ENCODE data around the gene PPARG.
"Not testable (repeated sequence)": the region's sequence is repeated elsewhere in the genome, so short reads cannot be mapped to it uniquely, and the experiment has no call there.

PPARG gene

DNA sequence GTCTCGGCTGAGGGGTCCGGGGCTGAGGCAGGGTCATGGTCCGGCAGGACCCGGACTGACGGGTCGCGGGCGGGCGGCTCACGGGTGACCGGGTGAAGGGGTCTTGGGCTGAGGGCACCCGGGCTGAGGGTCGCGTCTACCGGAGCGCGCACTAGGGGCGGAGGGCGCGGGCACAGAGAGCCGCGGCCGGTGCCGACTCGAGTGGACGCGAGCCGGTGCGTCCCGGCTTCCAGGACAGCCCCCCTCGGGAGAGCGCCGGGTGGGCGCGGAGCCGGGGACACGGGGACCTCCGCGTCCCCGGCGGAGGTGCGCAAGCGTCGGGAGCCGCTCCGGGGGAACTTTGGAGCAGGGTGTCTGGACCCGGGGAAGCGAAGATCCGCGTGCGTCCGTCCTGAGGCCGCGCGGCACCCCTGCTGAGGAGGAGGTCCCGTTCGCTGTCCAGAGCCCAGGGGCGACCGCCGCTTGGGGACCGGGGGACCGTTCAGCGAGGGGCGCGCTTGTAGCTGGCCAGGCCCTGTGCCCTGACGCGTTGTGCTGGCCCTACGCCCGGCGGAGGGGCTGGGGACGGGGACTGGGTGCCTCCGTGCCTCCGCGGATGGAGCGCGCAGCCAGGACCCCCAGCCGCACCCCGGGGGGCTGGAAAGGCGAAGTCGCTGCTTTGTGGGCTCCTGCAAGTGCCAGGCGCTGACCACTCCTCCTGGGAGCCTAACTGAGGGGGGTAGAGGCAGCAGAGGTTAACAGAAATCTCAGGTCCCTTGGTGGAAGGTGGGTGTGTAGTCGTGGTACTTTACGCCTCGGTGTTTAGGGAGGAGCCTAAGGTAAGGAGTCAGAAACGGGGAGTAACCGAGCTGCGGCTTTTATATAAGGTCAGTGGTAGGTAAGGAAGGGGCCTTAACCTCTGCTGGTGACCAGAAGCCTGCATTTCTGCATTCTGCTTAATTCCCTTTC lies at the start of gene PPARG:
Gene PPARG (plus strand): TSS at position 889 of the 948 bp plus-strand sequence. CDS start 90,642 bp downstream, outside the sequence.
- no peak for DNase-seq (ENCODE audit: low read depth)

DNA sequence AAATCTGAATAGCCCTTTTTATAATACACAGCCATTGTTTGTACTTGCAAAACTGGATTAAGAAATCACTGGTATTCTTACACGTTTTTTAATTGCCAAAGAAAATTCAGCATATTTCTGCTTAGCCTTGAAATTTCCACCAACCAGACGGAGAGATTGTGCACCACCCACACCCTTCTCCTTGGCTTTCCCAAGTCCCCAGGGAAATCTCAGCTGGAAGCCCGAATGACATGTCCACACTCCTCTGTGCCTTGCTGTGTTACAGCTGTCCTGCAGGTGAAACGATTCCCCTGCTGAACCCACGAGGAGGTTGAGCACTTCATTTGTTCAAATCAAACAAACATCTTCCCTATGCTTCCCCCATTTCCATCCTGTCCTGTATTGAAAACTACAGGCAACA lies 49.6 kb upstream of the PPARG start:
- no peak for DNase-seq (ENCODE audit: low read depth)

DNA sequence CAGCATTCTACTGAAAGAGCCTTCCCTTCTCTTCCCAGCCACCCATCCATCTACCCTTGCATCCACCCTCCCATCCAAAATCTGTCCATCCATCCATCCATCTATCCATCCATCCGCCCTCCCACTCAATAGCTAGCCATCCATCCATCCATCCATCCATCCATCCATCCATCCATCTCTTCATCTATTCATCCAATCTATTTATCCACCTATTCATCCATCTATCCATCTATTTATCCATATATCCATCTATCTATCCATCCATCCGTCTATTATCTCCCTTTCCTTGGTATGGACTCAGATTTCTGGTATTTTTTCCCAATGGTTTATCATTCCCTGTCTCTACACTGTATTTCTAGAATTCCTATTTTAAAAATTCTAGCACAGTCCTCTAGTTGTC lies 46.1 kb upstream of the PPARG start:
- no peak for DNase-seq (ENCODE audit: low read depth)

DNA sequence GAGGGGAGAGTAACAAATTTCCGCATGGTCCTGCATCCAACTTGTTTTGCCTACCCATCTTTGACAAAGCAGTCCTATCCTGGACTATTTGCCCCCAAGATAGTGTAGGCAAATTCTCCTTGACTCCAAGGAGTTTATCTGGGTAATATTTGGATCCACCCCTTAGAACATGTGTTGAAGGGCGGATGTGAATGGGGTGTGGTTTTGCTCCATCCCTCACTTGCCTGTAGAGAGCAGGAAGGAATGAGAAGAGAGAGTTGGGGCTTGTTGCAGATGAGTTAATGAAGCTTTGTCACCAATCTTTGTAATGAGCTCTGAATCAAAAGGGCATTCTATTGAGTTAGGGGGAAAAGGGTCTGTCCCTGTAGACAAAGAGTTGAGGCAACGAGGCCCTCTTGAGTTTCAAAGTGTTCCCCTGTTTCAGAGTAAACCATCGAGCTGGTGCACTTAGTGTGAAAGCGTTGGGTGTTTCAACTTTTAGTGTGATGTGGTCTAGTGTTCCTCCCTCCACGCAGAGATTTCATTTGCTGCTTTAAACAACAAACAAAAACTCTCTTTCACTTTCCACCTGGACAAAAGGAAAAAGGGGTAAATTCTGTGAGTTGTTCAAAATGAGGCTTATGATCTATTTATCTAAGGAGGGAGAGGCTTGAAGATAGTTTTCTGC lies 42.2 kb upstream of the PPARG start:
- DNase-seq (ENCODE audit: low read depth): no peak

DNA sequence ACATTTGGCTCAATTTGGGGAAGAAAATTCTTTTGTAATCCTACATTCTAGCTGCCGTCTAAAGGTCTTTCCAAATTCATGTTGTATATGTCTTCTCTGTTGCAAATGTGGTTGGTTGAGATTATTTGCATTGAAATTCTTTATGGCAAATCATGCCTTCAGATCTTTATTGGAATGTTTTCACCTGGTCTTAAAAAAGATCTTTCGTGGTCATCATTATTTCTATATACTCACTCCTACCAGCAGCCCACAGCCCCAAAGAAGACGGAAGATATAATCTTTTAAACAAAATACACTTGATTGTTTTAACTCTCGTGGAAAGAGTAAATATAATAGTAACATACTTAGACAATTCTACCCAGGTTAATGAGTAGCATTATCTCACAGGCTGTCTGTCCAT lies 41.5 kb upstream of the PPARG start:
- no peak for DNase-seq (ENCODE audit: low read depth)

DNA sequence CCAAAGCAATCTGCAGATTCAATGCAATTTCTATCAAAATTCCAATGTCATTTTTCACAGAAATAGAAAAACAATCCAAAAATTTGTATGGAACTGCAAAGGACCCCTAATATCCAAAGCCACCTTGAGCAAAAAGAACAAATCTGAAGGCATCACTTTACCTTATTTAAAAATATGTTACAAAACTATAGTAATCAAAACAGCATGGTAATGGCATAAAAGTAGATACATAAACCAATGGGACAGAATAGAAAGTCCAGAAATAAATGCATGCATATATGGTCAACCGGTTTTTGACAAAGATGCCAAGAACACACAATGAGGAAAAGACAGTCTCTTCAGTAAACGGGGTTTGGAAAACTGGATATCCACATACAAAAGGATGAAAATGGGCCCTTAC lies 39.4 kb upstream of the PPARG start:
- DNase-seq (ENCODE audit: low read depth): no peak

DNA sequence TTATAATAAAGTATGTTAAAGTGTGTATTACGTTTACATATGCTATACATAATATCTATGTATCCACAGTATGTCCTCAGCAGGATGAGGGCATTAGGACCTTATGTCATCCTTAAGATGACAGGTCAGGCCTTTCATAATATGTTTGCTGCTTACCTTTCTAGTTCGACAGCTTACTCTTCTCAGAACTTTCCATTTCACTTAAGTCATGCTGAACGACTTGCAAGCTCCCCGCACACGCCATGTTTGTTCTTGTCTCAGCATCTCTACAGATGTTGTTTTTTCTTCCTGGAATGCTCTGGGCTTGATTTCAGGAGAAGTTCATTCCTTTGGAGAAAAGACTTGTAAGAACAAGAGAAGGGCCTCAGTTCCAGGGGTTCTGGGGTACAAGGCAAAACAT lies 36.0 kb upstream of the PPARG start:
- no peak for DNase-seq (ENCODE audit: low read depth)

DNA sequence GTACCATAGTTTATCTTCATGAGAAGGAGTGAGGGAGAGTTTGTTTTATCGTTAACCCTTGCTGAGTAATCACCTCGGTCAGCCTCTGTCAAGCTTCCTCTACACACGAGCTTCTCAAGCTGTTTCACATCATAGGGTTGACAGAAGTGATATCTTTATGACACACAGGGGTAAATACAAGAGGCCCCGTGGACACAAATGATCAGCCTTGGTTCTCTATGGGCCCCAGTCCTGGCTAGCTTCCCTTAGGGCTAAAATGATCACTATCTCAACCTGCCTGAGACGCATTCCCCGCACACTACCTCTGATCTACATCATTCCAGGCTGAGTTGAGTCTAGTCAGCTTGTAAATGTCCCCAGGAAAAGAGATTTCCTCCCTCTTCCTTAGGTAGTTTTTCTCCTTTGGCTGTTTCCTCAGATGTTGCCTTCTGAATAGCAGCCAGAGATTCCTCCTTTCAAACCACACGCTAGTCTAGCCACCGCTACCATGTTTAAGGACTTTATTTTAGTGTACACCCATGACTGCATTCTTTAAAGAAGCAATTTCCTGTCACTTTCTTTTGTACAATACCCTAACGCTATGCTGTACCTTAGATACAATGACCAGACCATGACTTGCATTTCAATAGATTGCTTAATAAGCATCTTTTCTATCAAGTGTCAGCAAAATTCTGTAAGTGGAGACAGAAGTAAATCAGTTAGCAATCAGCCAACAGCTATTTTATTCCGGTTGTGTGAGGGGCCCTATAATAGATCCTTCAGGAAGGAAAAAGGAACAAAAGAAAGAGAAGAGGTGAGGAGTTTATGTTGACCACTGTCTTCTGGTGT lies 35.1 kb upstream of the PPARG start:
- DNase-seq (ENCODE audit: low read depth): no peak

DNA sequence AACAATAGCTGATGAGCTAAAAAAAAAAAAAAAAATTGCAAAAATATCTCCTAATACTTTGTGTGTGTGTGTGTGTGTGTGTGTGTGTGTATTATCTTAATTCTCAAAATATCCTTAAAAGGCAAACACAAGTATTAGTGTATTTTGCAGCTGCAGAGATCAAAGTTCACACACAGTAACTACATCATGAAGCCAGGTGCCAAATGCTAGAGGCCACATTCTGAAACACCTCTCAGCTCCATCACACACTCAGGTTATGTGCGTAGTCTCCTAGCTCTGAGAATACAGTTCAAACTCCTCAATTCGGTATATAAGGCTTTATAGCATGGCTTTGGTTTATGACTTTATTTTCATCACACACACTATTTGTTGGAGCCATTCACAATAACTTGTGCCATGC lies 33.5 kb upstream of the PPARG start:
- no peak for DNase-seq (ENCODE audit: low read depth)

DNA sequence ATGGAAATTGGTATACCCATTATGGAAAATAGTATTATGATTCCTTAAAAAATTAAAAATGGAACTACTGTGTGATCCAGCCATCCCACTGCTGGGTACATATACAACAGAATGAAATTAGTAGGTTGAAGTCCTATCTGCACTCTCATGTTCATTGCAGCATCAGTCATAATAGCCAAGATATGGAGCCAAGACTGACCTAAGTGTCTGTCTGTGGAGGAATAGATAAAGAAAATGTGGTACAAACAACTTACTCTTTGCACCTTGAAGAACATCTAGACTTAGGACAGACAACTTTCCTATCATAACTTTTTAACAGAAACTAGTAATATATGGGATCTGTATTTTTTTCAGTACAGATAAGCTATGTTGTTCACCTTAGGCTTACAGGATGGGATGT lies 30.0 kb upstream of the PPARG start:
- no peak for DNase-seq (ENCODE audit: low read depth)

DNA sequence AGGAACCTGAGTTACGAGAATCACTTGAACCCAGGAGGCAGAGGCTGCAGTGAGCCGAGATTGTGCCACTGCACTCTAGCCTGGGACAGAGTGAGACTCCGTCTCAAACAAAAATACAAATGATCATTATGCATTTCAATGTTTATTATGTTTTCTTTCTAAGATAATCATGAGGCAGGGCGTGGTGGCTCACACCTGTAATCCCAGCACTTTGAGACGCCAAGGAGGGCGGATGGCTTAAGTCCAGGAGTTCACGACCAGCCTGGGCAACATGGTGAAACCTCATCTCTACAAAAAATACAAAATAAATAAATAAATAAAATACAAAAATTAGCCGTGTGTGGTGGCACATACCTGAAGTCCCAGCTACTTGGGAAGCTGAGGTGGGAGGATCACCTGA lies 26.7 kb upstream of the PPARG start:
- DNase-seq (ENCODE audit: low read depth): not testable (repeated sequence)

DNA sequence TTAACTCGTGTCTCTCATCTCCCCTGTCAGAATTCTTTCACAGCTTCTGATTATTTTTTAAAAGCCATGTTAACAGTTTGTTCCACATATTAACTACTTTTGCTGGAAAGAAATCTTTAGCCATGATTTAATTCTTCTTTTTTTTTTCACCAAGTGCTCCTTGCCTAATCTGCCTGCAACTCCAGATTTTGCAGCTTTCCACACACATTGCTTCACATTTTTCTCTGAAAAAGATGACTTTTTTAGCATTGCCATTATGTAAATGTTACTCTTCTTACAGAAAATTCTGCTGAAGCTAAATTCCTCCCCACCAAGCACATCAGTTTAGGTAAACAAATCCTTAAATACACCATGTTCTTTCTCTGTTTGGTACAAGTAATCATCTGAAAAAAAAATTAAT lies 23.4 kb upstream of the PPARG start:
- no peak for DNase-seq (ENCODE audit: low read depth)

DNA sequence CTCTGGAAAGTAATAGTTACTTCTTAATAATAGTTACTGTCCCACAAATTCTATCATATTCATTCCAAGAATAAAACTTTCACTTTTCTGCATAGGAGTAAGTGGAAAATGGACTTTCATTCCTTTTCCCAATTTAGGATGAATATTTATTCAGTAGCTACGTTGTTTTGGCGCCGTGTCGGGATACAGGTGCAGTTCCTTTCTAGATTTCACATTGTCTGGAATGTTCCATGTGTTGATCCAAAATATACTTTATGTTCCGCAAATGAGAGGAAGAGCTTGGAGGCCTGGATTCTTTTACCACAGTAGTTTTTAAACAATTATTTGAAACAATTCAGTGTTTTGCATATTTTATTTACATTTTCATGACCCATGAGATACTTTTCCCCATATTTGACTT lies 22.8 kb upstream of the PPARG start:
- no peak for DNase-seq (ENCODE audit: low read depth)

DNA sequence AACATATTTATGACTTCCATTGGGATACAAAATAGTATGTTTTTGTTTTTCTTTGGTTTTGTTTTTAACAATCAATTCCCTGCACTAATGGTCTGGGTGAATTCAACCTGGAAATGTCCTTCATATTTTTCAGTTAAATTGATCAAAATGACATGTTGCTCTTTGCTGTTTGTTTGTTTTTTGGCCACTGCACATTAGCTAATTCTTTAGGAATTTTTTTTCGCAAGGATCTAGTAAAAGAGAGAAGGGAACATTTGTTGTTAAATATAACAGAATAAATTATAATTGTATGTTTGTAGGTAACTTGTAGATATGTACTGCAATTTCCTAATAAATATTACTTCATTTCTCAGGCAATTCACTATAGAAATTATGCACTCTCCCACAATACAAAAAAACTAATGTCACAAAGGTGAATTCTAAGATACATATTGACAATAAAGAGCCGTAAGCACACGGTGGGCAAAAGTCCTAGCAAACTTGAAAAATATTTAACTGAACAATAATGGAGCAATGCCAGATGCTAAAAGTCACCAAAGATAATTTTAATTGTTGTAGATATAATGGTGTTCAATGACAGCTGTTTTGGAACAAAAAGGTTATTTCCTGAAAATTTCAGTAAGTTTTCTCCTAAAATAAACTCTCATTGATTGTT lies 21.4 kb upstream of the PPARG start:
- DNase-seq (ENCODE audit: low read depth): no peak

DNA sequence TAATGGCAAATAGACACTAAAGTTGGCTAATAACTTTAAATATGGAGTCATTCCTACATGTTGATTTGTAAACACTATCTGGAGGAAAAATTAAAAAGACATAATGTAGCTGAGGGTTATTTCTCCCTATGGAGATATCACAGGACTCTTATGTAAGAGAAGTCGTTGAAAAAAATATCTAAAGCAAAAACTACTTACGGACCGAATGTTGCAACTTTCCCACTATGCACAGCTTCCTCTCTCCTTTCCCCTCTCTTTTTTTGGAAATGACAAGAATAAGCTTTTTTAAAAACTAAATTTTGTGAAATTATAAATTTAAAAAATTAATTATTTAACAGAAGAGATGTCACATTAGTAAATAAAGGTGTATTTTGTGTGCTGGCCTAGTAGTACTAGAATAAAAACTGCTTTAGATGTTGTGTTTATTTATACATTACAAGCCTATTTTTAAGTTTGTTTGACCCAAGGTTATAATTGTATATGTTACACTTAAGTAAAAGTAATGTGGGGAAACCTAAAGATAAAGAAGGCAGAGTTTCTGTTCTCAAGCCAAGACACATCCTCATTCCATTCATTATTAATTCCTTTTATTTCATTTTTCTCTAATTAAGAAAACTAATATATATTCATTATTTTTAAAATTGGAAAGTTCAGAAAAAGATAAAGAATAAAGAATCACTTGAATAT lies 20.7 kb upstream of the PPARG start:
- no peak for DNase-seq (ENCODE audit: low read depth)

DNA sequence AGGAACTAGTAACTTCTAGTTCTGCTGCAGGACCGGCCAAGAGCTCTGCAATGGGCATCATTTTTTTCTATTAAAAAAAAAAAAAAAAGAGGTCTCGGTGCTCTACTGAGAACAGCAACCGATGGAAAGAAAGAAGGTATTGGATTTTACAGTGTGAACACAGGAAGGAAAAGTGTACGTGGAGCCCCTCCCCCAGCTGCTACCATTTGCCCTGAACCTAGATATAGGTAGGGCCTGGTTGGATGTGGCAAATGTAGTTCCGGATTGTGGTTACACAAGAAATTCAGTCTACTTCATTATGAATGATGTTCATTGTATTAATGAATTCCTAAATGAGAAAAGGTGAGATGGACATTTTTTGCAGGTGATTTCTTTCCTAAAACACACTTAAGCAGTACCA lies 17.9 kb upstream of the PPARG start:
- no peak for DNase-seq (ENCODE audit: low read depth)

DNA sequence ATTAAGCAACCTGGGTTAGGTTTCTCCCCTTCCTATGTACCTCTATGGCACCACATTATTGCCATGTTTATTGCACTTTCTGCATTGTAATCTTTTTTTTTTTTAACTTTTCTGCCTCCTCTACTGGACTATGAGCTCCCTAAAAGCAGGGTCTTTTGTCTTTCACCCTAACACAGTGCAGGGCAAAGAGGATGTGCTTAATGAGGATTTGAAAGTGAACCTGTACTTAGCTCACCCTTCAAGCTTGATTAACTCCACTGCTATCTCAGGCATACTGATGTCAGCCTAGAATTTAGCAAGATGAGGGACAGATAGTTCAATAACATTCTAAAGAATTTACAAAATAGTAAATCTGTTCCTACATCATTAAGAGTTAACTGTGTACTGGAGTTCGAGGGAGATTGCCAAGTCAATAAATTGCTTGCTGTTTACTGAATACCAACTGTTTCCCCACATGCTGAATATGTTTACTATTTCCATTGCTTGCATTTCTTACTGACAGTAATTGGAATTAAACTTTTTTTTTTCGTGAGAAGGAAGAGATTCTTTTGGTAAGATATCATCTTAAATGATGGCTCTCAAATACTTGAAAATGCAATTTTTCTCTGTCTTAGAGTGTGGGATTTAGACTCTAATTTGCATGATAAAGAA lies 15.7 kb upstream of the PPARG start:
- DNase-seq (ENCODE audit: low read depth): no peak

DNA sequence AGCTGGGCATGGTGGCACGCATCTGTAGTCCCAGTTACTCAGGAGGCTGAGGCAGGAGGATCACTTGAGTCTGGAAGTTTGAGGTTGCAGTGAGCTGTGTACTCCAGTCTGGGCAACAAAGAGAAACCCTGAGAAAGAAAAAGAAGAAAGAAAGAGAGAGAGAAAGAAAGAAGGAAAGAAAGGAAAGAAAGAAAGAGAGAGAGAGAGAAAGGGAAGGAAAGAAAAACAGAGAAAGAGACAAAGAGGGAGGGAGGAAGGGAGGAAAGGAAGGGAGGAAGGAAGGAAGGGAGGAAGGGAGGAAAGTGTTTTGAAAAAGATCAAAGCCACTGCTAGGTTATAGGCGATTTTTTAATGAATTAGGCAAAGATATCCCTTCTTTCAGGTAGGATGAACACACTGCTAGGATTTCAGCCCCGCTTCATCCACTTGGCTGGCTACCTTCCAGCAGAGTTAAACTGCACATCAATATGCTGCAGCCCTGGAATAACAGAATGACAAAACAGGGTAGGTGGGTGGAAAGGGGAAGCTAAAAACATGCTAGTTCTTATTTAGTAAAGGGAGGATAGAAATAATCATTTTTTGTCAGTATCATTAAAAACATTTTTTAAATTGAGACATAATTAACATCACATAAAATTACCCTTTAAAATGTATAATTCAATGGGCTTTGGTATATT lies 12.8 kb upstream of the PPARG start:
- no peak for DNase-seq (ENCODE audit: low read depth)

DNA sequence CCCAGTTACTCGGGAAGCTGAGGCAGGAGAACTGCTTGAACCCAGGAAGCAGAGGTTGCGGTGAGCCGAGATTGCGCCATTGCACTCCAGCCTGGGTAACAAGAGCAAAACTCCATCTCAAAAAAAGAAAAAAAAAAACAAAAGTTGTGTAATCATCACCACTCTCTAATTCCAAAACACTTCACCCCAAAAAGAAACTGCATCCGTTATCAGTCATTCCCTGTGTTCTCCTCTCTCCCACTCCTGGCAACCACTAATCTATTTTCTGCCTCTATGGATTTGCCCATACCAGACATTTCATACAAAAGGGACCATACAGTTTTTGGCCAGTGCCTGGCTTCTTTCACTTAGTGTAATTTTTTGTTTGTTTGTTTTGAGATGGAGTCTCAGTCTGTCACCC lies 12.0 kb upstream of the PPARG start:
- DNase-seq (ENCODE audit: low read depth): not testable (repeated sequence)

DNA sequence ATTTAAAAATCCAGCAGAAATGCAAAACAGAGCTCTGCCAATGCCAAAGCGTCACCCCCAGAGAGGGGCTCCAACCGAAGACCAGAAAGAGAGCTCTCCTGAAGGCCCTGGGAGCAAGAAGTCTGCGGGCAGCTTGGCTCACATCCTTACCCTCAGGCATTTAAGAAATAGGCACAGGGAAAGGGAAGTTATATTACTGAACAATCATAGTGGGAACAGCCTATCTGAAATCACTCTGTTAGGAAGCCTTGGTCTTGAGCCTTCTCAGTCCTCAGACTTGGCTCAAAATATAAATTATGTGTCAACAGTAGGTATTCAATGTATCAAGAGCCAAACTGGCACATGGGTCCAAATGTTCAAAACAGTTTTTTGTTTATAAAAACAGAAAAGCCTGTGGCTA lies 10.3 kb upstream of the PPARG start:
- no peak for DNase-seq (ENCODE audit: low read depth)

All from stimulated activated CD8-positive, alpha-beta memory T cell treated with anti-CD3 and anti-CD28 coated beads, Interleukin-4, amount 100 ng/mL, for 24 hours (primary cell).